Measurements from ENCODE around the gene ABCA6.

DNA sequence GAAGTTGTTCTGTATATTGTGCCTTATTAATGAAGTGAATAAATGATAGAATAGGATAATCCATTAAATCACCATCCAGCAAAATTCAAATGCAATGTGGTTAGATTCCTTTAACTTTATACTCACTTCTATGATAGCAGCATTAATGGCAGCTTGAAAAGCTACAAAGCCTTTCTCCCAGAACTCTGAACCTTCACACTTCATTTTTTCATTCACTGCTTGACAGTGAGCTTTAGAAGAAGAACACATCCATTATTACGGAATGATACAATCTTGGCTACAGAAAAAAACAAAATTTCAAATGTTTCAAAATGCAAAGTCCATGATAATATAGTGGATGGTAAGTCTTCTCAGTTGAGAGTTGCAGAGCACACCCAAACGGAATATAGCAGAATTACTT is 97.3 kb downstream of the ABCA6 start:
- TF ChIP-seq YY1 (IDR thresholded peaks at IDR 0.05; ENCODE audit: low read depth), result no peak
- TF ChIP-seq, protein P1, sequence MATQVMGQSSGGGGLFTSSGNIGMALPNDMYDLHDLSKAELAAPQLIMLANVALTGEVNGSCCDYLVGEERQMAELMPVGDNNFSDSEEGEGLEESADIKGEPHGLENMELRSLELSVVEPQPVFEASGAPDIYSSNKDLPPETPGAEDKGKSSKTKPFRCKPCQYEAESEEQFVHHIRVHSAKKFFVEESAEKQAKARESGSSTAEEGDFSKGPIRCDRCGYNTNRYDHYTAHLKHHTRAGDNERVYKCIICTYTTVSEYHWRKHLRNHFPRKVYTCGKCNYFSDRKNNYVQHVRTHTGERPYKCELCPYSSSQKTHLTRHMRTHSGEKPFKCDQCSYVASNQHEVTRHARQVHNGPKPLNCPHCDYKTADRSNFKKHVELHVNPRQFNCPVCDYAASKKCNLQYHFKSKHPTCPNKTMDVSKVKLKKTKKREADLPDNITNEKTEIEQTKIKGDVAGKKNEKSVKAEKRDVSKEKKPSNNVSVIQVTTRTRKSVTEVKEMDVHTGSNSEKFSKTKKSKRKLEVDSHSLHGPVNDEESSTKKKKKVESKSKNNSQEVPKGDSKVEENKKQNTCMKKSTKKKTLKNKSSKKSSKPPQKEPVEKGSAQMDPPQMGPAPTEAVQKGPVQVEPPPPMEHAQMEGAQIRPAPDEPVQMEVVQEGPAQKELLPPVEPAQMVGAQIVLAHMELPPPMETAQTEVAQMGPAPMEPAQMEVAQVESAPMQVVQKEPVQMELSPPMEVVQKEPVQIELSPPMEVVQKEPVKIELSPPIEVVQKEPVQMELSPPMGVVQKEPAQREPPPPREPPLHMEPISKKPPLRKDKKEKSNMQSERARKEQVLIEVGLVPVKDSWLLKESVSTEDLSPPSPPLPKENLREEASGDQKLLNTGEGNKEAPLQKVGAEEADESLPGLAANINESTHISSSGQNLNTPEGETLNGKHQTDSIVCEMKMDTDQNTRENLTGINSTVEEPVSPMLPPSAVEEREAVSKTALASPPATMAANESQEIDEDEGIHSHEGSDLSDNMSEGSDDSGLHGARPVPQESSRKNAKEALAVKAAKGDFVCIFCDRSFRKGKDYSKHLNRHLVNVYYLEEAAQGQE (IDR thresholded peaks at IDR 0.05; ENCODE audit: low read depth), result no peak
- TF ChIP-seq RAD21 (IDR thresholded peaks at IDR 0.05; ENCODE audit: low read depth), result no peak
